Liver (tissue), 9 donors: ENCODE measurements around the gene P3H4. TPM values are rescaled to one million over a fixed set of nuclear protein-coding genes. Genes with fewer than 3 reads are reported as not detected.

Experiments used
- DNase-seq: peaks from one replicate; pipeline ENCODE4 v3.0.0-alpha.2; 2017; ENCODE audit warnings: low spot score
- H3K27ac ChIP-seq, 2 donors: one replicate each; pipeline ENCODE4 v1.7.0; 2013; ENCODE audit warnings: inconsistent platforms in 2 of 2, low read length in 2 of 2, control low read depth in 1 of 2, low read depth in 1 of 2, mild to moderate bottlenecking in 1 of 2
- H3K27me3 ChIP-seq, 4 donors: one replicate each; pipeline versions ENCODE4 v1.6.1 to v1.7.0; 2013; ENCODE audit warnings: low read length in 3 of 4, inconsistent platforms in 1 of 4, mild to moderate bottlenecking in 1 of 4, moderate library complexity in 1 of 4; ENCODE audit not compliant: control insufficient read depth in 4 of 4, insufficient read depth in 4 of 4
- H3K36me3 ChIP-seq, 4 donors: one replicate each; pipeline versions ENCODE4 v1.6.1 to v1.7.0; 2013; ENCODE audit warnings: low read length in 3 of 4, mild to moderate bottlenecking in 3 of 4, low read depth in 1 of 4, moderate library complexity in 1 of 4; ENCODE audit not compliant: control insufficient read depth in 4 of 4, insufficient read depth in 3 of 4
- H3K4me1 ChIP-seq, 4 donors: one replicate each; pipeline versions ENCODE4 v1.6.1 to v1.7.0; 2013; ENCODE audit warnings: low read length in 3 of 4, mild to moderate bottlenecking in 3 of 4, moderate library complexity in 1 of 4; ENCODE audit not compliant: control insufficient read depth in 4 of 4, insufficient read depth in 4 of 4
- H3K4me3 ChIP-seq, 3 donors: one replicate each; pipeline versions ENCODE4 v1.6.1 to v1.7.0; 2013; ENCODE audit warnings: low read length in 3 of 3, control low read depth in 1 of 3, low read depth in 1 of 3, mild to moderate bottlenecking in 1 of 3
- H3K9ac ChIP-seq, 2 donors: one replicate each; pipeline ENCODE4 v1.7.0; 2013; ENCODE audit warnings: low read length in 2 of 2, mild to moderate bottlenecking in 2 of 2, moderate library complexity in 2 of 2, control low read depth in 1 of 2, low read depth in 1 of 2
- H3K9me3 ChIP-seq, 4 donors: one replicate each; pipeline versions ENCODE4 v1.6.1 to v1.7.0; 2013; ENCODE audit warnings: low read length in 3 of 4; ENCODE audit not compliant: control insufficient read depth in 4 of 4
- FOXA1 ChIP-seq: IDR thresholded peaks from 2 replicates; pipeline ENCODE4 v1.6.1; 2016; ENCODE audit warnings: antibody characterized with exemption
- FOXA2 ChIP-seq: IDR thresholded peaks from 2 replicates; pipeline ENCODE4 v1.6.1; 2016; ENCODE audit warnings: antibody characterized with exemption
- NR2F2 ChIP-seq: IDR thresholded peaks from 2 replicates; pipeline ENCODE4 v1.6.1; 2016; ENCODE audit warnings: antibody characterized with exemption
- WGBS: extraction: QIAGEN DNeasy Blood & Tissue Kit; methylation state at CpG from one replicate; pipeline ENCODE4 v1.1.7; 2013; 5-methylcytosine and 5-hydroxymethylcytosine counted together
- polyA plus RNA-seq, 2 donors: library from polyadenylated mRNA; stranded (reverse) in 1 of 2; unstranded in 1 of 2; fragments of 200-250 nt in 1 of 2; fragments of >200 nt in 1 of 2; fragmentation: Nextera tagmentation in 1 of 2; extraction: Ambion mirVana in 1 of 2; gene quantifications; one replicate each; pipeline versions ENCODE4 v1.2.1 to v1.2.3, GENCODE V29; 2013 to 2015
- total RNA-seq, 2 donors: library from RNA; depleted of rRNA; stranded (reverse); fragments of >200 nt; gene quantifications; one replicate each; pipeline ENCODE4 v1.2.3, GENCODE V29; 2014
- TF ChIP-seq, protein P1 (sequence below): IDR thresholded peaks from 2 replicates; pipeline ENCODE4 v1.6.1; 2016; ENCODE audit warnings: antibody characterized with exemption, mild to moderate bottlenecking
- TF ChIP-seq, protein P2 (sequence below): IDR thresholded peaks from 2 replicates; pipeline ENCODE4 v1.6.1; 2016; ENCODE audit warnings: antibody characterized with exemption
- donor health status: healthy.
- donor health status: healthy.
- donor health status: healthy.
- donor health status: healthy.
- donor health status: healthy.

The P3H4 gene
- total and polyA plus RNA-seq, 4 donors, result 1.7 to 5.6 (median 2.3) TPM

DNA sequence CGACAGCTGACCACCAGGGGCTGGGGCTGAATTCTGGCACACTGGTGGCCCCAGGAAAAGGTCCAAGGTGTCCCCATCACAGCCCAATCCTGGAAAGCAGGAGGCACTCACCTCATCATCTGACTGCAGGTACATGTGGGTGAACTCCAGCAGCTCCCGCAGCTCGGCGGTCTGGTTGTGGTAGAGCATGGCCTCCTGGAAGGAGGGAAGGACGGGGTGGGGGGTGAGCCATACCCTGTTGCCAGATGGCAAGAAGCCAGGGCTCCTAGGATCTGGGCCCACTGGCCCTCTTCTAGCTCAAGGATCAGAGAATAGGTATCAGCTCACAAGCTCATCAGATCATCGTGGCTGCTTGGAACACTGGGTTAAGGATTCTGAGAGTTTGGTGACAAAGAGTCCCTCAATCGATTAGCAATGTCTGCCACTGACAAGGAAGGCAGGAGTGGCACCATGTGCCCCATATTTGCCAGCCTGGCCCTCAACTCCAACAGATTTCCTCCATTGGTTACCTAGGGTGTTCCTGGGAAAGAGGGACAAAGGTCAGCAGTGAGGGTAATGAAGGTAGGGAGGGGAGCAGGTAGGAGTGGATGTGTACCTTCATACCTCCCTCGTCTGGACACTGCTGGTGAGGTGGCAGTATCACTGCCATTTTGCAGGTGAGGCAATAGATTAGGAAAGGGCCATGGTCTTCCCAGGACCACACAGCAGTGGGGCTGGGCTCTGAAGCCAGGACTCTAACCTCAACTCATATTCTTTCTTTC is 4.9 kb downstream of the P3H4 start:
- H3K27ac ChIP-seq, result no peak overlapping the region
- 87% methylated on average over 8 of the region's 8 CpGs for WGBS
- no peak for DNase-seq
- H3K9me3 ChIP-seq, result no peaks in the 10 kb centered on the region
- H3K4me3 ChIP-seq, result no peak overlapping the region
- H3K27me3 ChIP-seq, result no peaks in the 10 kb centered on the region
- peaks cover under 1 to 15% (median 5%) of the 10 kb centered on the region in 4 donors for H3K4me1 ChIP-seq
- H3K9ac ChIP-seq, result no peak overlapping the region
- TF ChIP-seq, protein P1, sequence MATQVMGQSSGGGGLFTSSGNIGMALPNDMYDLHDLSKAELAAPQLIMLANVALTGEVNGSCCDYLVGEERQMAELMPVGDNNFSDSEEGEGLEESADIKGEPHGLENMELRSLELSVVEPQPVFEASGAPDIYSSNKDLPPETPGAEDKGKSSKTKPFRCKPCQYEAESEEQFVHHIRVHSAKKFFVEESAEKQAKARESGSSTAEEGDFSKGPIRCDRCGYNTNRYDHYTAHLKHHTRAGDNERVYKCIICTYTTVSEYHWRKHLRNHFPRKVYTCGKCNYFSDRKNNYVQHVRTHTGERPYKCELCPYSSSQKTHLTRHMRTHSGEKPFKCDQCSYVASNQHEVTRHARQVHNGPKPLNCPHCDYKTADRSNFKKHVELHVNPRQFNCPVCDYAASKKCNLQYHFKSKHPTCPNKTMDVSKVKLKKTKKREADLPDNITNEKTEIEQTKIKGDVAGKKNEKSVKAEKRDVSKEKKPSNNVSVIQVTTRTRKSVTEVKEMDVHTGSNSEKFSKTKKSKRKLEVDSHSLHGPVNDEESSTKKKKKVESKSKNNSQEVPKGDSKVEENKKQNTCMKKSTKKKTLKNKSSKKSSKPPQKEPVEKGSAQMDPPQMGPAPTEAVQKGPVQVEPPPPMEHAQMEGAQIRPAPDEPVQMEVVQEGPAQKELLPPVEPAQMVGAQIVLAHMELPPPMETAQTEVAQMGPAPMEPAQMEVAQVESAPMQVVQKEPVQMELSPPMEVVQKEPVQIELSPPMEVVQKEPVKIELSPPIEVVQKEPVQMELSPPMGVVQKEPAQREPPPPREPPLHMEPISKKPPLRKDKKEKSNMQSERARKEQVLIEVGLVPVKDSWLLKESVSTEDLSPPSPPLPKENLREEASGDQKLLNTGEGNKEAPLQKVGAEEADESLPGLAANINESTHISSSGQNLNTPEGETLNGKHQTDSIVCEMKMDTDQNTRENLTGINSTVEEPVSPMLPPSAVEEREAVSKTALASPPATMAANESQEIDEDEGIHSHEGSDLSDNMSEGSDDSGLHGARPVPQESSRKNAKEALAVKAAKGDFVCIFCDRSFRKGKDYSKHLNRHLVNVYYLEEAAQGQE, result no peak
- no peak for TF ChIP-seq NR2F2
- TF ChIP-seq FOXA1, result no peak
- no peaks in the 10 kb centered on the region for H3K36me3 ChIP-seq

DNA sequence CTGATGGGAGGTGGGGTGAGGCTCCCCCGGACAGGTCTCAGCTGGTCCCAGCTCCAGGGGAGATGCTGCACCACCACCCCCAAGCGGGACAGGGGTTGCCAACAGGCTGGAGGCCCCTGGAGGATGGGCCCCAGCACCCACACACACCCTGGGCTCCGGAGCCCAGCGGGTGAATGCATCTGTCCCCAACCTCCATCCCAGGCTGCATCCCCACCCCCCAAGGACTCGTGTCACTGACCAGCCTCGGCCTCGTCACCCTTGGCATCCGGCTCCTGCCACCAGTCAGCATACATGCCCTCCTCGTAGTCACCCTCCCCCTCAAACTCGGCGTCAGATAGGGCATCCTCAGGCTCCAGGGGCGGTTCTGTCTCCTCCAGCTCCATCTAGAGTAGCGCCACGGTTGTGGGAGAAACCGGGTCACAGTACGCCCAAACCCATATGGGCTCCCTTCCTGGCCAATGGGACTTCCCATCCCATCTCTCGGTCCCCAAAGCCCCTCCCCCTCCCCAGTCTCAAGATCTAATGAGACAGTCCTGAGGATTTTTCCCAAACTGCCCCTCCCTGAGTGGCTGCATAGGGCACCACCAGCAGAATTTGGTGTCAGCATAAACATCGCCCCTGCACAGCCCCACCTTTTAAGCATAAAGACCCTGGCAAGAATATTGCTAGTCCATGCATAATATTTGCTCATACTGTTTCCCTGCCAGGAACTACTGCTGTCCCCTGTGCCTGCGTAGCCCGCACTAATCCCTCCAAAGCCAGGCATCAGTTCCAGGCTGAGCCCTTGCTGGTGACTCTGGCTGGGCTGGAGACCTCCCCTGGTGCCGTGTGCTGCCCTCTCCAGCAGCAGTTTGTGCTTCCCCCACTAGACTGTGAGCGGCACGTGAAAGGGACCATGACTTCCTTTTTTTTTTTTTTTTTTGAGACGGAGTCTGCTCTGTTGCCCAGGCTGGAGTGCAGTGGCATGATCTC is 8.4 kb downstream of the P3H4 start:
- 75% methylated on average over 24 of the region's 24 CpGs for WGBS
- no peak overlapping the region for H3K27ac ChIP-seq
- no peak overlapping the region for H3K4me3 ChIP-seq
- TF ChIP-seq, protein P2, sequence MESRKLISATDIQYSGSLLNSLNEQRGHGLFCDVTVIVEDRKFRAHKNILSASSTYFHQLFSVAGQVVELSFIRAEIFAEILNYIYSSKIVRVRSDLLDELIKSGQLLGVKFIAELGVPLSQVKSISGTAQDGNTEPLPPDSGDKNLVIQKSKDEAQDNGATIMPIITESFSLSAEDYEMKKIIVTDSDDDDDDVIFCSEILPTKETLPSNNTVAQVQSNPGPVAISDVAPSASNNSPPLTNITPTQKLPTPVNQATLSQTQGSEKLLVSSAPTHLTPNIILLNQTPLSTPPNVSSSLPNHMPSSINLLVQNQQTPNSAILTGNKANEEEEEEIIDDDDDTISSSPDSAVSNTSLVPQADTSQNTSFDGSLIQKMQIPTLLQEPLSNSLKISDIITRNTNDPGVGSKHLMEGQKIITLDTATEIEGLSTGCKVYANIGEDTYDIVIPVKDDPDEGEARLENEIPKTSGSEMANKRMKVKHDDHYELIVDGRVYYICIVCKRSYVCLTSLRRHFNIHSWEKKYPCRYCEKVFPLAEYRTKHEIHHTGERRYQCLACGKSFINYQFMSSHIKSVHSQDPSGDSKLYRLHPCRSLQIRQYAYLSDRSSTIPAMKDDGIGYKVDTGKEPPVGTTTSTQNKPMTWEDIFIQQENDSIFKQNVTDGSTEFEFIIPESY, result no peak
- TF ChIP-seq, protein P1, result no peak
- TF ChIP-seq FOXA2, result no peak
- no peaks in the 10 kb centered on the region for H3K36me3 ChIP-seq
- no peak overlapping the region for H3K9ac ChIP-seq
- H3K27me3 ChIP-seq, result no peaks in the 10 kb centered on the region
- DNase-seq, result no peak
- H3K9me3 ChIP-seq, result no peaks in the 10 kb centered on the region
- peaks cover 0 to 9% (median 4%) of the 10 kb centered on the region in 4 donors for H3K4me1 ChIP-seq
